ENCODE results near the gene SLC35F6.
"Not testable (repeated sequence)": the region's sequence is repeated elsewhere in the genome, so short reads cannot be mapped to it uniquely, and the experiment has no call there.

The SLC35F6 gene

GRCh38 chr2:26784570-26785234 is 20.6 kb downstream of the SLC35F6 start:
- DNase-seq (ENCODE audit: low spot score) = no peak

GRCh38 chr2:26785431-26786206 is 21.5 kb downstream of the SLC35F6 start, which contains the start of gene CENPA:
TSS of gene CENPA (plus strand) at chr2:26786056. CDS start at chr2:26786197, 141 bp downstream.
- DNase-seq (ENCODE audit: low spot score) = peak; percentile 99

GRCh38 chr2:26786207-26787028 is 22.3 kb downstream of the SLC35F6 start:
- no peak for DNase-seq (ENCODE audit: low spot score)

- DNase-seq (ENCODE audit: low spot score) = no peak
Observed at GRCh38 chr2:26792720-26793119, 28.6 kb downstream of the SLC35F6 start.

GRCh38 chr2:26793518-26793917 is 29.4 kb downstream of the SLC35F6 start:
- no peak for DNase-seq (ENCODE audit: low spot score)

- not testable (repeated sequence) for DNase-seq (ENCODE audit: low spot score)
Observed at GRCh38 chr2:26795135-26795534, 31.1 kb downstream of the SLC35F6 start.

- no peak for DNase-seq (ENCODE audit: low spot score)
Observed at GRCh38 chr2:26801328-26801727, 37.2 kb downstream of the SLC35F6 start.

GRCh38 chr2:26801796-26802195 is 37.7 kb downstream of the SLC35F6 start:
- no peak for DNase-seq (ENCODE audit: low spot score)

- DNase-seq (ENCODE audit: low spot score) = no peak
Observed at GRCh38 chr2:26805241-26805676, 41.2 kb downstream of the SLC35F6 start.

- no peak for DNase-seq (ENCODE audit: low spot score)
Observed at GRCh38 chr2:26807788-26808460, 43.8 kb downstream of the SLC35F6 start.

GRCh38 chr2:26809211-26809610 is 45.1 kb downstream of the SLC35F6 start:
- DNase-seq (ENCODE audit: low spot score) = no peak

- peak; percentile 47 for DNase-seq (ENCODE audit: low spot score)
Observed at GRCh38 chr2:26809876-26810577, 45.9 kb downstream of the SLC35F6 start.

GRCh38 chr2:26811261-26811660 is 47.2 kb downstream of the SLC35F6 start:
- DNase-seq (ENCODE audit: low spot score) = no peak

GRCh38 chr2:26811791-26812694 is 48.0 kb downstream of the SLC35F6 start:
- DNase-seq (ENCODE audit: low spot score) = no peak

- DNase-seq (ENCODE audit: low spot score) = no peak
Observed at GRCh38 chr2:26812731-26813130, 48.6 kb downstream of the SLC35F6 start.

GRCh38 chr2:26814072-26814765 is 50.1 kb downstream of the SLC35F6 start:
- DNase-seq (ENCODE audit: low spot score) = not testable (repeated sequence)

GRCh38 chr2:26816893-26817292 is 52.8 kb downstream of the SLC35F6 start:
- no peak for DNase-seq (ENCODE audit: low spot score)

- DNase-seq (ENCODE audit: low spot score) = no peak
Observed at GRCh38 chr2:26818255-26818654, 54.2 kb downstream of the SLC35F6 start.

GRCh38 chr2:26818972-26819371 is 54.9 kb downstream of the SLC35F6 start:
- DNase-seq (ENCODE audit: low spot score) = no peak

GRCh38 chr2:26820932-26821331 is 56.8 kb downstream of the SLC35F6 start:
- DNase-seq (ENCODE audit: low spot score) = no peak

Data from globus pallidus (tissue), 1 donor.